Posterior vena cava (tissue), 2 donors: ENCODE data around the gene NAV2. TPM values are rescaled to one million over a fixed set of nuclear protein-coding genes. Genes with fewer than 3 reads are reported as not detected.

Experiments used
- DNase-seq: peaks from one replicate; pipeline ENCODE4 v3.0.0-alpha.2; 2020; ENCODE audit warnings: low spot score
- intact Hi-C, 2 donors: fragments of 100-400 bp; cut with DNase I; formaldehyde crosslinking; loops; one replicate each; pipeline versions ENCODE4 v1.14.1 to v1.14.2; 2022 to 2023
- total RNA-seq, 2 donors: library from RNA; stranded (reverse); fragmentation: NEBNext Ultra II Directional; extraction: Animal tissue kit (Norgen Biotek cat#: 25700); gene quantifications; one replicate each; pipeline ENCODE4 v1.2.1, GENCODE V29; 2021
- donor health status: DM: yes; HTN: yes; CAD: no.
- donor health status: DM: yes; HTN: yes; CAD: no.

Gene NAV2
- total RNA-seq, 2 donors from 2014 or later, result 69.2 to 108 TPM

DNA sequence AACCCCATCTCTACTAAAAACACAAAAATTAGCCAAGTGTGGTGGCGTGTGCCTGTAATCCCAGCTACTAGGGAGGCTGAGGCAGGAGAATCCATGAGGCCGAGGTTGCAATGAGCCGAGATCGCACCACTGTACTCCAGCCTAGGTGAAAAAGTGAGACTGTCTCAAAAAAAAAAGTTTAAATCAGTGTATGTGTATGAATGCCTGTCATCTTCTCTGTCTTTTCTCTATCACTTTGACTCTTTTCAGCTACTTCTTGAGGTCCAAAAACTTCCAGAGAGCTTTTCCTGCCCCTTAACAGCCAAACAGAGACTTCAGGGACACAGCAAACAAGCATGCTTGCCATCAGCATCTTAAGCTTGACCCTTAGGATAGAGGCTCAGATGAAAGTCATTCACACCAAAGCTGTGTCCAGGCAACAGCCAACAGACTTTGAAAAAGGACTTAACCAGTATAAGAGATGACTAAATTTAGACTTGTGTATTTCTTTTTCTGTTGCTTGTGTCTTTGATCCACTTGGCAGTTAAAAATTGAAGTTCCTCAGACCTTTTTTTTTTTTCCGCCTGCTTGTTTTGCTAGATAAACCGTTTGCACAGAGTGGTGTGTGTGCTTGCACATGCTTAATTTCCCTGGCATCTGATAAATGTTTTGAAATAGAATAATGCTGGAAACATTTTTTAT lies 295.7 kb downstream of the NAV2 start:
- no peak for DNase-seq
- intact Hi-C loops, result no loop called here

DNA sequence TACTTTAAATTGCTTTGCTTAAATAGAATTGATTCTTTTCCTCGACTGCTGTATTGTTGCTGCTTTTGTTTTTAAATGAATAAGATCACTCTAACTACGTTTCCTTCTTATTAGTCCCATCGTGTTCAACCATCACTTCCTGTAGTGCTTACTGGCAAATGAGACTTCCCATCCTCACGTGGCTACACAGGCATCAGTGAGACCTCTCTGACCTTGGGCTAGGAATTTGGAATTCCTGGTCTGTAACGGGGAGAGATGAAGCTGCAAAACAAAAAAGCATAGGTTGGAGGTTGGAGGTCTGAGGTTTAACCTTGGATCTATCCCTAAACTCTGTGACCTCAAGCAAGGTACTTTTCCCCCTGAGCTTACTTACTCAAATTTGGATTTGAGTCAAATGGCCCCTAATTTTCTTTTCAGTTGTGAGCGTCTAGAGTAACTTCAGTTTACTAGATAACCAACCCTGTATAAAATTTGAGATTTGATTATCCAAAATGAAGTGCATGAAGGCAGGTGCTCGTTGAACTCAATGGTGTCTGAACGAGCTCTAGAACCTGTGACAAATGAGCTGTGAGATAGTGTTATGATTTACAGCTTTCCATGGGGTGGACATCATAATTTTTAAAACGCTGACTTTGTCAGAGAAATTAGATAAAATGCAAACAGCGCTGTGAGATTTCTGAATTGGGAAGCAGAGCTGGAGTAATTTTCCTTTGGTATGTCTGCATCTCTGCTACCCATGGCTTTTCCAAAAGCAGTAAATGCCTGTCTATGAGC lies 296.4 kb downstream of the NAV2 start:
- intact Hi-C loops, result no loop called here
- no peak for DNase-seq

DNA sequence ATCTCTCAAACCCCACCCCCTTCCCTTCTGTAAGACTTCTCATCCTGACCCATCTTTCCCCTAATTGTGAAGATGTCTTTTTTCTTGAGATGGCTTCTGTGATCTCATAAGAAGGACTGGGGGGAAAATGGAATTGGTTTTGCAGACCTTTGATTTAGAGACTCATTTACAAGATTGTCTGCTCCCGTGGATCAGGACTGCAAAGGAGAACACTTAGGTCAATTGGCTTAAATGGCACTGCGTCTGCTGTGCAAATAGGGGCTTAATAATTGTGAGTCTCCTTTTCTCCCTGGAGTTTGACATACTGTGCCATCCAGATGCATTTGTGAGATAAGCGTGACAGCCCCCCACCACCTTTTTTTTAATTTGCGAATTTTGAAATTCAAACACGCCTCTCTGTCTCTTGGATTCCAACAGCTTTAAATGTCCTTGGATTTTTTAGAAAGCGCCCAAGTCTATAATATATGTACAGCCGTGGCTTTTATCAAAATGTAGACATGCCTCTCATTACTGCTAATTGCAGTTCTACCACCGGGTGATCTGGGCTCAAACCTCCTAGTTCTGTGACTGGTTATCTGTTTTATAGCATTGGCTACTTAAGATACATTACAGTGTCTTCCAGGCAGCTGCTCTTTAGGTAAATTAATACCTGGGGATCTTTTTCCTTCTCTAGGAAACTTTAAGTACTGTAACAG lies 297.7 kb downstream of the NAV2 start:
- DNase-seq, result no peak
- intact Hi-C loops, result no loop called here

DNA sequence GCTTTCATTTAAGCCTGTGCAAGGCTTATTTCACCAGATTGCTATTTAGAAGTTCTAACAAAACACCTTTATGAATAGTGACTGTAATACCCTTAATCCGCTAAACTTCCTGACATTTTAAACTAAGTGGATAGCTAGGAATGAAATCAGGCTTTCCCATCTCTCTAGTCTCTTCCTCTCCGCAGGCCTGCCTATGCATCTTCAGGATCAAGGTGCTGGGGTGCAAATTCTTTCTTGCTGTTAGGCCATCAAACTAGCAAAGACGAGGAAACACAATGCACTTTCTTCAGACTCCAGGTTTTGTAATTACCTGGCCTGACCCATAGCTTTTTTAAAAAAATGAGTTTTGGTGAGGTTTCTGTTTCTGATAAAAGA lies 298.2 kb downstream of the NAV2 start:
- intact Hi-C loops, result no loop called here
- no peak for DNase-seq

DNA sequence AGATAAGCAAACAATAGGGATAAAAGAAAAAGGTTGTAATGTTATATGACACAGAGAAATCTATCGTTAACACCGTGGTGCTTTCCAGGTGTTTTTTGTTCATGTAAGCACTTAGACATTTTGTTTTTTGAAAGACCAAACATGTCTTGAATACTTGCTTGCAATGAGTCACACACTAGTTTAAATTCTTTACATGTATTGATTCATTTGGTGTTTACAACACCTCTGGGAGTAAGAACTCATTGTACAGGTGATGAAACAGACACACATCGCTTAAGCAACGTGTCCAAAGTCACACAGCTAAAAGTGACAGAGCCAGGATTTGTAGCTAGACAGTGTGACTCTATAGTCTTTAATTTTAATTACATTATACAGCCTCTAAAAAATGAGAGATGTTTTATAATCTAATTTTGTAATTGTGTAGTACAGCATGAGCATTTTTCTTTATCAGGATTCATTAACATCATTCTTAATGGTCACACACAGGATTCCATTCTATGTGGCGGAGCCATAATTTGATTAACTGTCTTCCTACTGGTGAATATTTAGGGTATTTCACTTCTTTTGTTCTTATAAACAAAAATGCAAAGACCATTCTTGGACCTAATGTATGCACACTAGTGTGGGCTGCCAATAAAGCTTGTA lies 298.8 kb downstream of the NAV2 start:
- no peak for DNase-seq
- intact Hi-C loops, result no loop called here

DNA sequence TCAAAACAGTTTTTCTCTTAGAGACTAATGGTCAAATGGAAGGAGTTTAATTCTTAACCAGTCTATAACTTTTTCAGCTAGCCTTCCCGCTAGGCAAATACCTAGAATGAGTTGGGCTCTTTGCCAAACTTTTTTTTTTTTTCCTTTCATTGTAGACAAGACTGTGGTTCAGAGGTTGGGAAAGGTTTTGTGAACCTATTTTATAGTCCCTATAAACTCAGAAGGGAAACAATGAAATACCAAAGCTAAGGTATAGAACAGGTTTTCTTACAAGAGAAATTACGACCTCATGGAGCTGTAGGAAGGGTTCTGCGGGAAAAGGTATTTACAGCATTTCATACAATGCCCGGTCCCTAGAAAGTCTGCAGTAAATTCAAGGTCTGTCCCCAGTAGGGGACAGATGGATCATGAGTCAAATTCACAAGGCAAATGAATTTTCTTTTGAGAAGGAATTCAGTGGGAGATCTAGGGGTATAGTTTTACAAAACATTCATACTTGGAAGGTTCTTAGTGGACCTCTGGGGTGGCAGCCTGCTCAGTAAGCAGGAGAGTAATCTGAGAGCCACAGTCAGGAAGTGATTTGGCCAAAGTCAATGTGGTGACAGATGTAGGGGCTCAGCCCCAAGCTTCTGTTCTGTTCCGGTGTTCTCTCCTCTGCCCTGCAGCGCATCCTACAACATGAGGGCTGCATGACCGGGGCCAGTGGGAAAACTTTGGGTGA lies 300.9 kb downstream of the NAV2 start:
- intact Hi-C loops, result no loop called here
- DNase-seq, result no peak

DNA sequence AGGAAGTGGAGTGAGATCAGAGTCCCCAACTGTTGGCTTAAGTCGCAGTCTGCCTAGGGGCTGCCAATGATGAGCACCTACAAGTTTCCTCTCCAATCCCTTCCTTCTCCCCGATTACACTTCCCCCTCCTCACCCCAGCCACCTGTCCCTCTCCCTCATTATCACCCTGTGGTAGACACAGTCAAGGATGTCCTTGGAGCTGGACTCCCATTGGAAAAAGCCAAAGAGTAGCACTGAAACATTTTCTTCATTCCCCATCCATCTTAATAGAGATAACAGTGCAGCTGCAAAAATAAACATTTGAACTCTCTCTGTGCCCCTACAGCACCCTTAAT lies 301.4 kb downstream of the NAV2 start:
- DNase-seq, result no peak
- intact Hi-C loops, result no loop called here

DNA sequence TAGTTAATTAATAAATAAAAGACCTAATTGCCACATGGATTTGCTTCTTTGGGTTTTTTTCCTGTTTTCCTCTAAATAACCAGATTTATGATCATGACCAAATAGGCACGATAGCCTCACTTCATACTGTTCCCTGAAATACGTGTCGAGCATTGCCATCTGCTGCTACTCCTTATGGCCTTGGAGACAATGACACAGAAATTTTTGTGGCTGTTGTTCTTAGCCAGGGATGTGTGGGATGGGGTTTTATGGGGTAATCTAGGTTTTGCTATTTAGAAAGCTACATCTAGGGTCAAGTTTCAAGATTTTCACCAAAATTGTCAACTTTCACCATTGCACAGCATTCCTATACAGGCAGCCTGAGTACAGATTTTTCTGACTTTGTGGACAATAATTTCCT lies 302.5 kb downstream of the NAV2 start:
- intact Hi-C loops, result no loop called here

DNA sequence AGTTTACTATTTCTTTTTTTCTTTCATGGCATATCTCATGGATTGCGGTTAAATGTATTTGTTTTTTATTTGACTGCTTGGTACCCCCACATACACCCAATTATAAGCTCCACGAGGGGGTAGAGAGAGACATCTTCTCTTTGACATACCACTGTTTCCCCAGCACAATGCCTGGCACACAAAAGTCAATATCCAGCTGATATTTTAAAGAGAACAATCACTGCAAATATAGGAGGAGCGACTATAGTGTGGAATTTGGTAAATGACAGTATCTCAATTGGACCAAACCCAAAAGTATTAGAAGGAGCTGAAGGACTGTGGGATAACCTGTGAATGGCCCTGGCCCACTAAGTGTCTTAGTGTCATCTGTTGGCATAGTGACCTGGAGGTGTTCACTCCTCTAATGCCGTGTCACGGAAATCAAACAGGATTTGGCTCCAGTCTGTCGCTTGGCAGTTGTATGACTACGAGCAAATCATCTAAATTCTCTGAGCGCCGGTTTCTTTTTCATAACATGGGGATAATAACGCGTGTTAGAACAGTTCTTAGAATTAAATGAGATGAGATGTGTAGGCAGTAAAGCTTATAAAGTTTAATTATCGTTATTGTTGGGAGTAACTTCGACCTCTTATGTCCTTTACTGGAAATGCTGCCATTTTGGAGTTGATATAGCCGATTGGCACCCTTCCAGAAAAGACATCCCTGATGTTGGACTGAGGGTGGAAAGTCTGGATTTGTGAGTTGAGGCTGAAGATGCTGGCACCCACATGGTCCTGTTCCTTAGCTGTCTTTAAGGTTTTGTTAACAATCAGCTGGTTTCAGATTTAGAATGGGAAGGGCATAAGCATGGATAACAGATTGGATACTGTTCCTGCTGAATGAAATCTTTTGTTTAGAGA lies 303.1 kb downstream of the NAV2 start:
- intact Hi-C loops, result no loop called here

More for the DNA sequence above, 302.5 kb downstream of the NAV2 start:
- DNase-seq, result no peak

DNA sequence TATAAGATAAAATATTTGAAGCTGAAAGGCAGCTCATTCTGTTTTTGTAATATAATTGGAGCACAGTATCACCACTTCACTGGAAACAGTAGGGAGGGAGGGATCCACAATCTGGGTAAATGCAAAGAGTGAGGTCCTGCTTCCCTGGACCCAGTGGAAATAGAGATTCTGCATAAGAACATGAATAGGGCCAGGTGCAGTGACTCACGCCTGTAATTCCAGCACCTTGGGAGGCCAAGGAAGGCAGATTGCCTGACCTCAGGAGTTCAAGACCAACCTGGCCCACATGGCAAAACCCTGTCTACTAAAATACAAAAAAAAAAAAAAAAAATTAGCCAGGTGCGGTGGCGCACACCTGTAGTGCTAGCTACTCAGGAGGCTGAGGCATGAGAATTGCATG lies 303.9 kb downstream of the NAV2 start:
- no peak for DNase-seq
- intact Hi-C loops, result no loop called here

More for the DNA sequence above, 303.1 kb downstream of the NAV2 start:
- no peak for DNase-seq

DNA sequence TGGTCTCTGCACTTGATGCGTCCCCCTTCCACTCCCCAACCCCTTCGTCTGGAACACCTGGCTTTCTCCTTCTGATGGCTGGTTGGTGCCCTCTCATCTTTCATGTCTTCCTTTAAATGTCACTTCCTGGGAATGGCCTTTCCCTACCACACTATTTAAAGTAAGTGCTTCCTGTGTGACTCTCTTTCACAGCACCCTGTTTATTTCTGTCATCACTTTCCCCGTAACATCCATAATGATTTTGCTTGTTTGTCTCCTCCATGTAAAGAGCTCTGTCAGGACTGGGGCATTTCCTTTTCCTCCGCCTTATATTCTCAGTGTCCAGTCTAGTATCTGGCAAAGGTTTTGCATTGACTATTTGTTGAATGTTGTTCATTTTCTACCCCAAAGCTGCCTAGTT lies 304.7 kb downstream of the NAV2 start:
- intact Hi-C loops, result no loop called here

DNA sequence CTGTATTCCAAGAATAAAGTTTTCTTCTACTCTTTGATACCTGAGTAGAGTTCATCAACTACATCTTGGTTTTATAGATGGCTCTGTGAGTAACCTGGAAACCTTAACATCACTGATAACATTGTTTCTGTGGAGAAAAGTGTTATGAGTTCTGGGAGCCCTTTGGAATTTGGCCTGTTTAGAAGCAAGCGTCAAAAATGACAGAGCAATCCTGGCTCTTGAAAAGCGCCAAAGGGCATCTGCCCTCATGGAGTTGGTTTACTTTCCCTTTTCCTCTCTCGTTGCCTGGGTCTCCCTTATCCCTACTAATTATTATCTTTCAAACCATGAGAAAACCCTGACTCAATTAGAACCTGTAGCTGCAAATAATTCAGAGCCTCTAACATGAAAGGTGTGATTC lies 307.6 kb downstream of the NAV2 start:
- intact Hi-C loops, result no loop called here
- DNase-seq, result no peak

More for the DNA sequence above, 304.7 kb downstream of the NAV2 start:
- DNase-seq, result no peak

DNA sequence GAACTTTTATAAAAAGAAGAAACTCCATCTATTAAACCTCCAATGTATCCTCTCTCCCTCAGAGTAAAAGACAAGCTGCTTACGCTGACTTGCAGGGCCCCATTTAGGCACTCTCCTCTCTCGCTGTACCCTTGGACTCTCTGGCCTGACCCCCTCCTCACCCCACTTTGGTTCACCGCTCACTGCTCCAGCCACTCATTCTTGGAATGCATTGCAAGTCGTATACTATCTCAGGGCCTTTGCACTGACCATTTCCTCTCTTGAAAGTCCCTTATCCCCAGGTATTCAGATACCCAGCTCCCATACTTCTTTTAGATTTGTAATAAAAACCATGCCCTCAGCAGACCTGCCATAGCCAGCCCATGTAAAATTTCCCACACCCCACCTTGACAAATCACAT lies 308.1 kb downstream of the NAV2 start:
- no peak for DNase-seq
- intact Hi-C loops, result no loop called here

DNA sequence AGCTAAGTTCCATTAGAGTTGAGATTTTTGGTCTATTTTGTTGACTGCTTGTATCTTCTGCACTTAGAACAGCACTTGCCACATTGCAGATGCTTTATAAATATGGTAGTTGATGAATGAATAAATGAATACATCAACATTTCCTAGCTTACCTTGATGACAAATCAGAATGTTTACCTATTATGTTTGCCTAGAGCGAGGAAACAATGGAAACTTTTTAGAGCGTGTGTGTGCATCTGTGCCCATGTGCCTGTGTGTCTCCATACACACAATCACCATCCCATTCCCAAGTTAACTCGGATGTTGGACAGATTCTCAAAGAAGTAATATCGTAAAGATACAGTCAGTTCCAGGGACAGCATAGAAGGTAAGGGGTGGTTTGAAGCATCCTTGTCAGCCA lies 308.6 kb downstream of the NAV2 start:
- intact Hi-C loops, result no loop called here
- no peak for DNase-seq

DNA sequence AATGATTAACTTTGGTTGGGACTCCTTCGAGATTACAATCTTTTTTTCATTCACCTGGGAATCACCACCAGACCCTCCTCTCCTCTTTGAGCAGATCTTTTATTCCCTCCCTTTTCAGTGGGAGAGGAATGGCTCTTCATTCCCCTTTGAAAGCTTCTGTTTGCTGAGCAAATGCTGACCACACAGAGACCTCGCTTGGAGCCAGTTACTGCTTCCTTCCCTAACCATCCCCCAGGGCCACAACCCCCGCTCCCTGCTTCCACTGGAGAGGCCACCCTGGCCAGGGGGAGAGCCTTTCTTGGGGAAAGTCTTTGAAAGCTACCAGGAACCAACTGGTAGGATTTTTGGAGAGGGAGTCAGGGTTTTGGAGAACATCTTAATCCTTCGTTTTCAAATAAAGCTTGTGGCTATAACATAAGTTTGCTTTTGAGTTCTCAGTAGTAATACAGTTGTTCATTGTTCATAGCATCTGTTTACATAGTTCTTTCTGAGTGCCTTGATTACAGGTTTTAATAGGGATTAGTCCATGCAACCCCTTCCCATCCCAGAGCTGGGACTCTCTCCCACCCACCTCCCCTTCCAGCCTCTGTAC lies 309.2 kb downstream of the NAV2 start:
- no peak for DNase-seq
- intact Hi-C loops, result no loop called here

DNA sequence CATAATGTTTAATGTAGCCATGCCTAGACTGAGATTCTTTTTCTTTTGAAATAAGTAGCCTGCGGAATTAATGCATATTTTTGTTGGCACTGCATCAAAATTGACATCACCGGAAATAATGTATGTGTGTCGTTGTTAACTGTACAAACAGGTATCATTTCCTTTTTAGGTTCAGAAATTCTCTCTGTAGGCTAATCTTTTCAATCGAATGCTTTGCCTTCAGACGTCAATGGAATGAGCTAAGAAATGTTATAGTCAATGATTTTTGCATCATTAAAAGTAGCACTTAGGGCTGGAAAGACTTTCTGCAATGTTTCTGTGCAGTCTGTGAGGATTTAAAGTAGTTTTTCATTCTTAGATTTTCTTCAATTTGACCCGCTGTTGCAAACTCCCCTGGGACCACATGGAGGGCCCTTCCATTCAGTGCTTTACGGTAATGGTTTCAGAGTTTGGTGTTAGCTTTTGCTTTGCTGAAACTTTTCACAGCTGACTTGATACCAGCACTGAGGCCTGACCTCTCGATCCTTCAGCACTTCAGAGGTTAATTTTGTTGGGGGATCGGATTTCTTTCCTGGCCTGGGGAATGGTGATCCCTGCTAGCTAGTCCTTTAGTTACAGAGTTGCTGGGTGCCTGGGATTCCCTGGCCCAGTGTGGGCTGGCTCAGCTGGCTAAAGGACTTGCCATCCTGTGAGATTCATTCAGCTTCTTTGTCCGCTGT lies 309.9 kb downstream of the NAV2 start:
- no peak for DNase-seq
- intact Hi-C loops, result no loop called here

DNA sequence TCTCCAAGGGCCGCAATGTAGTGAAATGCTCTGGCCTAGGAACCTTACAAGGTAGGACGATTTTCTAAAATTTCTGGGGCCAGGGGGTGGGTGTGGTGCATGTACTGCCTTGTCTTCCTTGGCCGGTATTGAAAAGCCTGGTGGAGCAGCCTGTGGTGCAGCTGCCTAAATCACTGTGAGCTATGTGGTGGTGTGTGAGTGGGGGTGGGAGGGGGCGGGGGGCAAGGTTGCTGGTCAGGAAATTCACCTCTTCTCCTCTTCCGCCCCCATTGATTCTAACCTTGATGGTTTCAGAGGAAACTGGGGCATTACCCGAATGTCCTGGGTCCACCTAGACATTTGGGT lies 310.4 kb downstream of the NAV2 start:
- intact Hi-C loops, result no loop called here
- no peak for DNase-seq
